Smooth muscle cell (in vitro differentiated cells): ENCODE measurements around the gene LAMB1. TPM values are rescaled to one million over a fixed set of nuclear protein-coding genes. Genes with fewer than 3 reads are reported as not detected.

ENCODE experiments used
- DNase-seq: peaks from one replicate; lab custom pipeline; 2025; ENCODE audit not compliant: unreplicated experiment; lab: John Stamatoyannopoulos, UW
- H2AFZ ChIP-seq: fragments of 200-600 bp; sonication (generic); 2 replicates; pipeline ENCODE4 v1.6.0; 2016; ENCODE audit warnings: antibody characterized with exemption, low read depth, mild to moderate bottlenecking
- H3F3A ChIP-seq: fragments of 200-600 bp; sonication (generic); 2 replicates; pipeline ENCODE4 v1.6.0; 2017; ENCODE audit warnings: antibody characterized with exemption, low read depth
- H3K27ac ChIP-seq: fragments of 200-600 bp; sonication (generic); 2 replicates; pipeline ENCODE4 v1.5.1; 2016; ENCODE audit warnings: low read depth, mild to moderate bottlenecking
- H3K27me3 ChIP-seq: fragments of 200-600 bp; sonication (generic); 2 replicates; pipeline ENCODE4 v1.6.1; 2016; ENCODE audit warnings: low read depth, mild to moderate bottlenecking
- H3K36me3 ChIP-seq: fragments of 200-600 bp; sonication (generic); 2 replicates; pipeline ENCODE4 v1.5.1; 2016; ENCODE audit warnings: low read depth
- H3K4me1 ChIP-seq: fragments of 200-600 bp; sonication (generic); 2 replicates; pipeline ENCODE4 v1.5.1; 2016; ENCODE audit warnings: low read depth
- H3K4me2 ChIP-seq: fragments of 200-600 bp; sonication (generic); 2 replicates; pipeline ENCODE4 v1.6.0; 2016; ENCODE audit warnings: mild to moderate bottlenecking
- H3K4me3 ChIP-seq: fragments of 200-600 bp; sonication (generic); 2 replicates; pipeline ENCODE4 v1.5.1; 2016; ENCODE audit warnings: mild to moderate bottlenecking
- H3K79me2 ChIP-seq: fragments of 200-600 bp; sonication (generic); 2 replicates; pipeline ENCODE4 v1.6.0; 2016; ENCODE audit warnings: low read depth, mild to moderate bottlenecking
- H3K9ac ChIP-seq: fragments of 200-600 bp; sonication (generic); 2 replicates; pipeline ENCODE4 v1.6.0; 2016; ENCODE audit warnings: low read depth
- H3K9me3 ChIP-seq: fragments of 200-600 bp; sonication (generic); replicated peaks from 2 replicates; pipeline ENCODE4 v1.5.1; 2016; ENCODE audit warnings: low read depth
- H4K20me1 ChIP-seq: fragments of 200-600 bp; sonication (generic); 2 replicates; pipeline ENCODE4 v1.6.0; 2016; ENCODE audit warnings: low read depth
- WGBS: methylation state at CpG from one replicate; pipeline ENCODE4 v1.1.7; 2016; ENCODE audit warnings: low lambda C conversion rate; 5-methylcytosine and 5-hydroxymethylcytosine counted together
- polyA plus RNA-seq: library from polyadenylated mRNA; unstranded; fragments of >200 nt; fragmentation: Nextera tagmentation; extraction: Ambion mirVana; gene quantifications from 2 replicates; pipeline ENCODE4 v1.2.1, GENCODE V29; 2016
- total RNA-seq: library from RNA; depleted of rRNA; stranded (reverse); fragments of >200 nt; gene quantifications from 2 replicates; pipeline ENCODE4 v1.2.3, GENCODE V29; 2014
- TF ChIP-seq, protein P1 (sequence below): fragments of 200-600 bp; sonication (generic); IDR thresholded peaks from 2 replicates; pipeline ENCODE4 v1.5.1; 2017; ENCODE audit warnings: borderline replicate concordance, mild to moderate bottlenecking, antibody characterized with exemption; ENCODE audit not compliant: insufficient read depth, poor library complexity, severe bottlenecking

Gene LAMB1
- total and polyA plus RNA-seq, 2 experiments from 2014 or later, result 191 to 244 TPM

DNA sequence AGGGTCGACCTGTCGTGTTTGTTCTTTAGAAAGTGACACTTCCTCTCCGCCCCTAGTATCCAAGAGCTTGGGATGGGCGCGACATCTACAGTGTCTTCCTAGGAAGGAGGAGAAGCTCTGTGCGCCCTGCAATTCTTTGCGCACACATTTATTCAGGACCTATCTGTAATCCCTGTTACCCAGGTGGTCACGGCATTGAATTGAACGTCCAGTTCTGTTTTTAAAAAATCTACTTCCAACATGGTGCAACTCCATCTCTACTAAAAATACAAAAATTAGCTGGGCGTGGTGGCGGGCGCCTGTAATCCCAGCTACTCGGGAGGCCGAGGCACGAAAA, 606 bp upstream of the LAMB1 start:
- H3K4me1 ChIP-seq, result peaks cover 34% of the 10 kb centered on the region
- no peaks in the 10 kb centered on the region for H3K27me3 ChIP-seq
- H3K27ac ChIP-seq, result peak overlapping the region; percentile 92
- no peaks in the 10 kb centered on the region for H3K9me3 ChIP-seq
- peak overlapping the region; percentile 72 for H3K4me3 ChIP-seq
- no peaks in the 10 kb centered on the region for H3K36me3 ChIP-seq
- H3F3A ChIP-seq, result peaks cover 26% of the 10 kb centered on the region
- peak overlapping the region; percentile 89 for H3K4me2 ChIP-seq
- no peaks in the 10 kb centered on the region for H4K20me1 ChIP-seq
- H3K79me2 ChIP-seq, result peaks cover 15% of the 10 kb centered on the region
- 32% methylated on average over 15 of the region's 15 CpGs for WGBS
- DNase-seq, result no peak
- H3K9ac ChIP-seq, result no peak overlapping the region
- TF ChIP-seq, protein P1, sequence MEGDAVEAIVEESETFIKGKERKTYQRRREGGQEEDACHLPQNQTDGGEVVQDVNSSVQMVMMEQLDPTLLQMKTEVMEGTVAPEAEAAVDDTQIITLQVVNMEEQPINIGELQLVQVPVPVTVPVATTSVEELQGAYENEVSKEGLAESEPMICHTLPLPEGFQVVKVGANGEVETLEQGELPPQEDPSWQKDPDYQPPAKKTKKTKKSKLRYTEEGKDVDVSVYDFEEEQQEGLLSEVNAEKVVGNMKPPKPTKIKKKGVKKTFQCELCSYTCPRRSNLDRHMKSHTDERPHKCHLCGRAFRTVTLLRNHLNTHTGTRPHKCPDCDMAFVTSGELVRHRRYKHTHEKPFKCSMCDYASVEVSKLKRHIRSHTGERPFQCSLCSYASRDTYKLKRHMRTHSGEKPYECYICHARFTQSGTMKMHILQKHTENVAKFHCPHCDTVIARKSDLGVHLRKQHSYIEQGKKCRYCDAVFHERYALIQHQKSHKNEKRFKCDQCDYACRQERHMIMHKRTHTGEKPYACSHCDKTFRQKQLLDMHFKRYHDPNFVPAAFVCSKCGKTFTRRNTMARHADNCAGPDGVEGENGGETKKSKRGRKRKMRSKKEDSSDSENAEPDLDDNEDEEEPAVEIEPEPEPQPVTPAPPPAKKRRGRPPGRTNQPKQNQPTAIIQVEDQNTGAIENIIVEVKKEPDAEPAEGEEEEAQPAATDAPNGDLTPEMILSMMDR, result no peak
- peak overlapping the region; percentile 83 for H2AFZ ChIP-seq

DNA sequence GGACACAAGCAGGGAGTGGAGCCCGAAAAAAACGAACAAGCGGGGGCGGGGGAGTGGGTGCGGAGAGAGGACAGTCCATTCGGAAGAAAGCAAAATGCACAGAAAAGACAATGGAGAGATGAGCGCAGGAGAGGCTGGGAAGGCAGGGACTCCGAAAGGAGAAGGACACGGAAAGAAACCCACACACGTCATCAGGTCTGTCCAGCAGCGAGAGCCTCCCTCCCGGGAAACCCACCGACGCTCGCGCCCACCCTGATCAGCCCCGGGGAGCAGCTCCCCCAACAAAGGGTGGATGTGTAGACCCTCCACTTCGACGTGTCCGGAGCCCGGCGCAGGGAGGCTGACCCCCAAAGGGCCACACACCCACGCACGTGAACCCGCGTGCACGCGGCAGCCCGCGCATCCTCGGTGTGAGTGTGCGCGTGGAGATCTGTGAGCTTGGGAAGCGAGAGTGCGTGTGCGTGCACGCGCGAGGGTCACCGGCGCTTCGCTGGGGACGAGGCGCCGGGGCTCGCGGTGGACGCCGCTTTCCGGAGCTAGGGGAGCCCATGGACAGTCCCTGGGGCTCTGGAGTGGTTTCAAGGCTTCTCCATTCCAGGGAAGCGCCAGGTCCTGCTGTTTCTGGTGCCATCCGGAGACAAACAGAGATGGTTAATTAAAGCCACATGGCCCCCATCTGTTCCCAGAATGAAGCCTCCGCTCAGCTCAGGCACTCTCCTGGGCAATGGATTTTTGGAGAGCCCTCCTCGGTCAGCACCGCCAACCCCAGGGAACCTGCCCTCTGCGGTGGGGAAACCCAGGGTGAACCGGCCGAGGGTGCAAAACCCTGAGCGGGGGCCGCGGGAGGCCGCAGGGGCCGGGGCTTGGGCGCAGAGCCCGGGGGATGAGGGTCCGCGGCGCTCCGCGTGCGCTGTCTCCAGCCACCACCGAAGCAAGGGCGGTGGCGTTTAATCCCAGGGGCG, 916 bp downstream of the LAMB1 start:
- peak overlapping the region; percentile 83 for H2AFZ ChIP-seq
- TF ChIP-seq, protein P1, result no peak

DNA sequence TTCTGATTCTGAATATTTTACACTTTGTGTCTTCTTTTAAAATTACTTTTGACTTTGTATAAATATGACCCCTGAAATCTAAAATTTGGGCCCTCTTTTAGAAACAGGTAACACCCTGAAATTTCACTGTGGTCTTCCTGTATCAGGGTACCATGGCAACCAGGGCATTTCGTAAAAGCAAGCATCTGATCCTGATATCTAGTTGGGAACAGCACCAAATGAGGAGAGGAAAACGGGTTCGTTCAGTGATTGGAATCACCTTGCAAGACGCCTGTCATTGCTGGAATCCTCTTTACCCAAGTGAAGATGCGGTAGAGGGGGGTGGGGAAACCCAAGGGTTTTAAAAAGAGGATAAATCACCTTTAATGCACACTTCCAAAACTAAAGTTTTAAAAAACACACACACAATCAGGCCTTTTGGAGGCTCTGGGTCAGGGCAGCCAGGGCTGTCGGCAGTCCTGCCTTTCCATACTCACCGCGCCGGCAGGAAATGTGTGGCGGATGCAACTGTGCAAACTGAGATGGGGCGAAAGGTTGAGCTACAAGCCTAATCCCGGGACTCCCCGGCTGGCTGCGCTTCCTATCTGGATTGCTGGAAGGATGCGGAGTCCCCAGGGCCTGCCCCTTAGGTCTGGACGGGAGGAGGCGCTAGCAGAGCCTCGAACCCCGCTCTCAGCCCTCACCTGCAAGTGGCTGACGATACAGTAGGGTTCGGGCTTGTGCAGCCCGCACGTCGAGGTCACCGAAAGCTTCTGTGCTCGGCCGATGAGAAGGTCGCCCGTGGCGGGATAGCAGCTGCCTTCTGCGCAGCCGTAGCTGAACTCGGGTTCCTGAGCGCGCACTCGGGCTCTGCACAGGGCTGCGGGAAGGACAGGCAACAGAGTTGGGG, 1.8 kb downstream of the LAMB1 start:
- Histone ChIP-seq H3K4me3 (peak overlapping the region; percentile 72), H4K20me1 (no peaks in the 10 kb centered on the region), H2AFZ (peak overlapping the region; percentile 28), H3K27ac (peak overlapping the region; percentile 92), H3K79me2 (peaks cover 20% of the 10 kb centered on the region), H3K4me1 (peaks cover 55% of the 10 kb centered on the region), H3K4me2 (peak overlapping the region; percentile 89), H3K36me3 (no peaks in the 10 kb centered on the region), H3K9ac (peak overlapping the region; percentile 59), H3K9me3 (no peaks in the 10 kb centered on the region), H3F3A (peaks cover 50% of the 10 kb centered on the region), H3K27me3 (no peaks in the 10 kb centered on the region)
- TF ChIP-seq, protein P1, result peak; percentile 13
- DNase-seq, result no peak
- 10% methylated on average over 33 of the region's 37 CpGs for WGBS

More for the DNA sequence above, 916 bp downstream of the LAMB1 start:
- H4K20me1 ChIP-seq, result no peaks in the 10 kb centered on the region
- peak overlapping the region; percentile 59 for H3K9ac ChIP-seq
- no peaks in the 10 kb centered on the region for H3K9me3 ChIP-seq
- H3K36me3 ChIP-seq, result no peaks in the 10 kb centered on the region
- H3K27me3 ChIP-seq, result no peaks in the 10 kb centered on the region
- WGBS, result 1% methylated on average over 73 of the region's 75 CpGs
- H3K27ac ChIP-seq, result peak overlapping the region; percentile 92
- no peak for DNase-seq
- H3F3A ChIP-seq, result peaks cover 41% of the 10 kb centered on the region
- peak overlapping the region; percentile 72 for H3K4me3 ChIP-seq
- peaks cover 20% of the 10 kb centered on the region for H3K79me2 ChIP-seq
- peak overlapping the region; percentile 89 for H3K4me2 ChIP-seq
- peaks cover 46% of the 10 kb centered on the region for H3K4me1 ChIP-seq
